Measurements from ENCODE around the gene TRIO.

Gene TRIO

DNA sequence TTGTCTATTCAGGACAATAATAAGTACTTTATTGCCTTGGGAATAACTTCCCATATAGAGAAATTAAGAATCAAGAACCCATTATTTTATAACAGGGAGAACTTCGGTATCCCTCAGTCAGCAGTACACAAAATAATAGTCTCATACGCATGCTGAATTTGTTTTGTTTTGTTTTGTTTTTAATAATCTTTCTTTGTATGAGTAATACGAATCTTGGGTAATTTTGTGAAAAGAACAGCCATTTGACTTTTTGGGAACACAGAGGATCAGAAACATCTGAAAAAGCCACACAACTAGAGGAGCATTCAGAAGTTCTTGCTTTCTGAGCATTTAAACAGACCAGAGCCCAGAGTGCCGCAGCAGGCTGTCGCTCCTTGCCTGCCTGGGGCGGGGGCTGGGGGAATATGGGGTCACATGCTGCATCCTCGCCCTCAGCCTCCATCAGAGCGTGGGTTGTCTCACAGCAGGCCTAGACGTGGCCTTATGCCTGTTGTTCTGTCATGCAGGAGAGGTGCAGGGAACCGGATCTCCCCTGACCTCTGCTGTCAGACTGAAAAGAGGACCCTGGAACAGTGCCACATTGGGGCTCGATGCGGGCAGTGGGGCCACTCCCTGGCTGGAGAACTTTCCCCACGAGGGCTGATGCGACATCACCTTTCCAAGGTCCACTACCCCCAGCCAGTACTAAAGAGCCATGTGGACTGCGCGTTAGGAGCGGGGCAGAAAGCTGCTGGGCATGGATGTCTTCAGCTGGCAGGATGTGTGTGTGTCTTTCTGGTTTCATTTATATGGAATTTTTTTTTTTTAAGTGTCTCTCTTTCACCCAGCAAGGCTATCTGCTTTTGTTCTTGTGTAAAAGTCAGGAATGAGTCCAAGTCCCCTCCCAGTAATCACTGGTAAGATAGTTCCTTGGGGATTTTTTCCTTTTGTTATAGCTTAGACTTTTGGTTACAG lies 305.1 kb downstream of the TRIO start:
- DNase-seq: no peak

DNA sequence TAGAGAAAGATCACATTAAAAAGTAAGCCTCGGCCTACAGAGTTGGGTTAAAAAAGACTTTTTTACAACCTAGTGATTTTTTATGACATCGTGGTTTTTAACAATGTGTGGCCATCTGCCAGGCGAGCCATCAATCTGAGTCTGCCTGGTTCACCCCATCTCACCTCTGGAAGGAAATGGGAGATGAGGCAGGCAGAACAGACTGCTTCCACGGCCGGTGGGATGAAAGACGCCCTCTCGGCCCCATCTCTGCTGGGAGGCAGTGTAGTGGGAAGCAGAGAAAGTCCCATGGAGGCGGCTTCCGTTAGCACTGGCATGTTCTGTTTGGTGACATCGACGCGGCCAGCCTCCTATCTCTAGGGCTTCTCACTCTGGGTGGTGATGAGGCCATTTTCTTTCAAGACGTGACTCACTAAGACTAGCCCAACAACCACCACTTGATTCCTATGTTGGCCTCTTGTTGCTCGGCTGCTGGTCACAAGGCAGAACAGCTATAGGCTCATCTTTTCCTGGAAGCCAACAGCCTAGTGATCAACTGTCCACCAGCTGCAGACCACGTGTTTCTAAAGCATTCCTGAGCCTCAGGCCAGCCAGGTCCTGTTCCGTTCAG lies 306.0 kb downstream of the TRIO start:
- no peak for DNase-seq

GRCh38 chr5:14450018-14450524 lies 306.9 kb downstream of the TRIO start:
- DNase-seq: no peak

DNA sequence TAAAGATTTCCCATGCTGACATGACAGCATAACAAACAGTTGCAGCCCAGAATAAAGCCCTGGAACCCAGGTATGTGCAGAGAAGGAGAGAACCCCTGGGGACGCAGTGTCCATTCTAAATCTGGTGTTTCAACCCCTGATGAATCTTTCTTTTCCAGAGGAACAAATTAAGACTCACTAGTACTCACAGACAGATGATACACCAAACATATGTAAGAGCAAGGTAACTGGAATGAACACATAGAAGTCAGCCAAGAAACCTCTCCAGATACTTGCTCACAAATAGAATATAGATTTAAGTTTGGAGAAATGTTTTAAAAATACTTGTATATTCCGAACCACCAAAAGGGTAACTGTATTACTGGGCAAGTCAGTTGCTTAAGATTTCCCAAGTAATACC lies 307.6 kb downstream of the TRIO start:
- DNase-seq: no peak

- no peak for DNase-seq
Observed at GRCh38 chr5:14451871-14452270, 308.7 kb downstream of the TRIO start.

GRCh38 chr5:14452685-14453454 lies 309.7 kb downstream of the TRIO start:
- DNase-seq: no peak

DNA sequence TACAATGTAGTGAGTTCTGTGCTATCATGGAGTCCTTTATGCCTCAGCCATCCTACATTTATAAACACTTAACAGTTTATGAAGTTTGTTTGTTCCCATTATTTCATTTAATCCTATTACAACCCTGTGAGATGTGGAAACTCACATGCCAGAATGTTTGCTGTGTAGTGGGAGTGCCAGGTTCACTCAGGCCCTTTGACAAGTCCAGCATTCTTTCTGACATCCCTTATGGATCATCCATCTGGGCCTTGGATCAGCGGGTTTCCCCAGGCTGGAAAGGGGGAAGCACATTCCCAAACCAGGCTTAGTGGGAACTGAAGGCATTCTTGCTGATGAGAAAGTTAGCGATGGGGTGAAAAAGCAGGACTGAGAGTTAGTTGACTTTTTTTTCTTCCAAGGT lies 310.3 kb downstream of the TRIO start:
- DNase-seq: no peak

GRCh38 chr5:14455814-14456321 lies 312.7 kb downstream of the TRIO start:
- DNase-seq: no peak

DNA sequence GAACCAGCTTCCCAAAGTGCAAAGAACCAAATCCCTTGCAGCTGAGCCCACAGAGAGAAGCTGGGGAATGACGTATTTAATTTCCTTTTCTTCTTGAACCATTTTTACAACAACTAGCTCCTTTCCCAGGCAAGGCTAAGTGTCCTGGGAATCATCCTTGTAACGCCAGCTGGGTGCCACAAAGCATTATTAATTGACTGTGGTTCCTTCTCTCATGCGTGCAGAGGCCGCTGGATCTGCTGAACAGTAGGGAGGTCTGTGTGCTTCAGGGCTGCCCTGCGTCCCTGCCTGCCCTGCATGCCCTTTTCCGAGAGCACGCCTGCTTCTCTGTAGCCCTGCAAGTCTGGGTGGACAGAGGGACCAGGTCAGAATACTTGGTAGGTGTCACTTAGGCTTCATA lies 314.3 kb downstream of the TRIO start:
- DNase-seq: no peak

DNA sequence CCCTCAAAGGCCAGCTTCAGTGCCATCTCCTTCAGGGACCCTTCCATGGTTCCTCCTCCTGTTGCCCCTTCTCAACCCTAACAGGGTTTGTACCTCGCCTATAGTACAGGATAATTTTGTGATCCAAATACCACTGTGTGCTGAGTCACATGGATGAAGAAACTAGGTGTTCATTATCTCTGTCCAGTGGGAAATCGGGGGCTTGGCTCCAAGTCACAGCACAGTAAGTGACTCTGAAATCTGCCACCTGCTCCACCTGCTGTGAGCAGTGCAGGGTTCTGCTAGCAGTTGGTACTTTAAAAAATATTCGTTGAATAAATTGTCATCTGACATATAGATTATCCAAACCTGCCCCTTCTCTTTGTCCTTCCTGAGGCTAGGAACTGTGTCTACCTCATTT lies 315.3 kb downstream of the TRIO start:
- DNase-seq: no peak

- DNase-seq: no peak
Observed at GRCh38 chr5:14460844-14461398, 317.8 kb downstream of the TRIO start.

DNA sequence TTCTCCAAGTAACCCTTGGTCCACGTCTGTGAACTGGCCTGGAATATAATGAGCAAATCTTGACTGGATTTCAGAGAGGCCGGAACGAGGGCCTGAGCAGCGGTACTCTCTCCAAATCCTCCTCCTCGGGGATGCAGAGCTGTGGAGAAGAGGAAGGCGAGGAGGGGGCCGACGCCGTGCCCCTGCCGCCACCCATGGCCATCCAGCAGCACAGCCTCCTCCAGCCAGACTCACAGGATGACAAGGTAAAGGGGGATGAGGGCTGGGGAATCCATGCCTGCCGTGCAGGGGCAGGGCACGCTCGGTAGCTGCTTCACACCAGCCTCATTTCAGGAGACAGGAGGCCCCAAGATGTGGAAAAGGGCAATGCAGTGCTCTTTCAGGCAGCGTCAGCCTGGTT lies 319.5 kb downstream of the TRIO start:
- no peak for DNase-seq

GRCh38 chr5:14463629-14464028 lies 320.5 kb downstream of the TRIO start:
- DNase-seq: peak; percentile 2

- DNase-seq: no peak
Observed at GRCh38 chr5:14464096-14464495, 321.0 kb downstream of the TRIO start.

DNA sequence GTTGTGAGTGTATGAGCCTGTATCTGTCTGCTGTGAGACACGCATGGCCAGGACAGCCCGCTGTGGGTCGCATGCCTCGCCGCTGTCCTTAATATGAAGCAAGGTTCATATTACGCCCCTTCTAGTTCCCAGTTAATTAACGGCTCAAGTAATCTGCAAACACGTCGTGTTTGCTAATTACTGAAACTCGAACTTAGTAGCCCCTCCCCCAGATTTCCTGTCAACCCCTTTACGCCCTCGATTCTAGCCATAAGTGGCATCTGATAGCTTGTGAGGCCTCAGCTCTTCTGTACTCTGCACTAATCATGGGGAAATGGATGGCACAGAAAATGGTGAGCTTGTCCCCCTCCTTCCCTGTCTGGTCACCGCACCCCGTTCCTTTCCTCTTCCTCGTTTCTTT lies 321.5 kb downstream of the TRIO start:
- no peak for DNase-seq

DNA sequence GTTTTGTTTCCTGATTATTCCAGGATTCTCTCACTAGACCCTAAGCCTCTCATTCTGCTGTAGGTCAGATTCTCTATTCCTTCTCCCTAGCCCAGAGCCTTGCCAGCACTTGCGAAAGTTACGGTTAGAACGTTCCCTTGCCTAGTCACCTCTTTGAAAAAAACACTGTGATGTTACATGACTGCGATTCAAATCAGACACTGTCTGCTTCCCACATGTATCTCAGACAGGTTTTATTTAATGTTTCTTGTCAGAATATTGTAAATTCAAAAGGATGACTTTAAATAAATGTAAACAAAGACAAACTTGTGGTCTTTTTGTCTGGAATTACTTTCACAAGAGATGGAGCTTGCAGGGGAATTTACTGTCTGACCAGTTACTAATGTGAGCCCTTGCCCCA lies 322.0 kb downstream of the TRIO start:
- DNase-seq: no peak

DNA sequence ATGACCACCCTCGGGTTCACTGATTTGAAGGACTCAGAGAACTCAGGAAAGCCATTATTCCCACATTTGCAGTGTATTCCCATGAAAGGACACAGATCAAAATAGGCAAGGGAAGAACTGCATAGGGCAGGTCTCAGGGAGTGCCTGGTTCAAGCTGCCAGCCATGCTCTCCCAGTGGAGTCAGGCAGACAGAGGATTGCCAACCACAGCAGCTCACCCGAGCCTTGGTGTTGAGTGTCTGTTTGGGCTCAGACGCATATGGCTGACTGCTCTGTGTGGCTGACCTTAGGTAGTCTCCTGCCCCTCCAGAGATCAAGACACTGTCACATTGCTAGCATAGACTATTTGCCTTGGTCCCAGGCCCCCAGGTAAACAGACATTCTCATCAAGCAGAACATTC lies 322.6 kb downstream of the TRIO start:
- no peak for DNase-seq

DNA sequence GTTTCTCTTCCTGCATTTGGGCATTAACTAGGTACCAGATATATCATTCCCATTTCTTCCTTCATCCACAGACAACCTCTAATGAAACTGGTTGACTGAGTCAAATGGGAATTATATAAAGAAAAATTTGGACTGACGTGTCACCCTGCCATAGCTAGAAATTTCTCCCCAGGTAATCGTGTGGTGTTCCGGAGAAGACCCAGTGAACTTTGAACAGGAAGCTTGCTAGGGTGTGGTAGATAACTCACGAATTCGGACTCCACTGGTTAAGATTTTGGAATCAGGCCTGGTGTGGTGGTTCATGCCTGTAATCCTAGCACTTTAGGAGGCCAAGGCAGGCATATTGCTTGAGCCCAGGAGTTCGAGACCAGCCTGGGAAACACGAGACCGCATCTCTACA lies 324.1 kb downstream of the TRIO start:
- DNase-seq: no peak

GRCh38 chr5:14467886-14468285 lies 324.7 kb downstream of the TRIO start:
- DNase-seq: no peak

DNA sequence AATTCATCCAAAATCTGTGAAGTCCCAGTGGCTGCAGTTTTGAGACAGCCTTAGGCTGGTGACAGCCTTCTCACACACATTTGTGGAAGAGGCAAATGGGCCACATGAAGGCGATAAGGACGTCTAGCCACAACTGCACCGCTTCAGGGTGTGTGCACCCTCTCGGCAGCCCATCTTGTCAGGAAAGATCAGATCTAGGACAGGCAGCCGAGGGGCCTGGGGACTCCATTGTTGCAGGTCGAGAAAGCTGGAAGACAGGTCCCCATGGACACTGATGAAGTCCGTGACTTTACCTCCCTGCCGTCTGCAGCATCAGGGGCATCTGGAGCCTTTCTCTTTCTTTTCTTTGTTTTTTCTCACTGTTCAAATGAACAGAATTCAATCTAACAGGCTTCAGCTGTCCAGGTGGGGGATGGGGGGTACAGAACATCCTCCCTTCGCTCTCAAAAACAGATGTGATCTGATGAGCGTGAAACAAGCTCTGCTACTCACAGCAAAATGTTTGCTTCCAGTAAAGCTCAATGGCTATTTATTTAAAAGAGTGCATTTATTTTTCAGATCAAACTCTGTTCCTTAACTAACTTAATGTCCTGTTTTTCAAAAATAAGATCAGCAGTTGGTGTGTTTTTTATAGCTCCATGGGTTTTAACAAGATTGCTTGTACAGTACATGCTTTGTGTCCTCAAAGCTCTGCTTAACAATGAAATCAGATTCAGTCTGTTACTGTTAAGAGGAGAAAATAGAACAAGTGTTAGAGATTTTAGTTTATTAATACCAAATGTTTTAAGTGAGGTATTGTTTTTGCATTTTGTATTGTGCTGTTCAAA lies 326.6 kb downstream of the TRIO start:
- DNase-seq: no peak

DNA sequence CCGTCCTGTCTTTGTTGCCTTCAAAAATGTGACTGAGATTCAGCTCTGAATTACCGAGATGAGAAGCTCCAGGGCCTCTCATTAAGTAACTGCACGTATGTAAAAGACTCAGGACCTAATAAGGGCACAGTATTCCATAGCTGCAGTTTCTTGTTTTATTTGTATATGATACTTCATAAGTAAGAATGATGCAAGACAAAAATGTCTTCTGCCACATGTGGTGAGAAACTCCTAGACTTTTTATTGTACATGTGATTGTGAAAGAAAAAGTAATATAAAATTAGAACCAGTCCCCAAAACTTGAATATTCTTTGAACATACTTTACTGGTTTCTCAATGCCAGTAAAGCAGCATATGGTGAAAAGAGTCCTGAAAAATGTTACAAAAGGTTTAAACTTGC lies 328.4 kb downstream of the TRIO start:
- no peak for DNase-seq

- DNase-seq: no peak
Observed at GRCh38 chr5:14472986-14473567, 329.9 kb downstream of the TRIO start.

Data from KG1 (cell line).